HG03575 (cell line): ENCODE results near the gene CPED1.
"Not testable (repeated sequence)": the region's sequence is repeated elsewhere in the genome, so short reads cannot be mapped to it uniquely, and the experiment has no call there.

ENCODE experiments used
- ATAC-seq: cut with Tn5 transposase; IDR thresholded peaks from one replicate; pipeline ENCODE4 v1.9.1; 2021; ENCODE audit not compliant: unreplicated experiment, insufficient number of reproducible peaks, low FRiP score; ENCODE audit errors: extremely low read depth

The CPED1 gene

DNA sequence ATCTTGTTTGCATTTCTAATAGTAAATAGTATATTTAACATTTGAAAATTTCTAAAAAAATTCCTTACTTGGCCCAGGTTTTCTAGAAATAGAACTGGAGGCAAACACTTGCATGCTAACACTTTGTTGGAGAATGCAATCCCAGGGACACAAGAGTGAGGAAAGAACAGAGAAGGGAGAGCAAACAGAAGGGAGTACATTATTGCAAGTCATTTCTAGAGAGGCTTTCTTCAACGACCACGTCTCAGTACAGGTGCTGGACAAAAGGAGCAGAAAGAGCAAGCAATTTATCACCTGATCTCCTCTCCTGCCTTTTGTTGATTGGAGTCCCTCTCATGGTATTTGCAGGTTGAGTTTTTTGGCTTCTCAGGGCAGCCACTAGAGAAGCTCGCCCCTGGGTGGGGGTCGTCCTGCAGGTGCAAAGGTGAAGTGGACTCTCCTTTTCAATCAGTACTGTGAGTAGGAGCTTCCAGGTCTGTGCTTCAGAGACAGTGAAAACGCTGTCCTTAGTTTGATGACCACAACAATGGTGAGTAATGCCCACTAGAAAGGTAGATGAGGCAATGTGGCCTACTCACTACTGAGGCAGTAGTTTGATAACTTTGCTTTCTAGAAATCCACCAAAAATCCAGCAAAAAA, 5.2 kb downstream of the CPED1 start:
- no peak for ATAC-seq

DNA sequence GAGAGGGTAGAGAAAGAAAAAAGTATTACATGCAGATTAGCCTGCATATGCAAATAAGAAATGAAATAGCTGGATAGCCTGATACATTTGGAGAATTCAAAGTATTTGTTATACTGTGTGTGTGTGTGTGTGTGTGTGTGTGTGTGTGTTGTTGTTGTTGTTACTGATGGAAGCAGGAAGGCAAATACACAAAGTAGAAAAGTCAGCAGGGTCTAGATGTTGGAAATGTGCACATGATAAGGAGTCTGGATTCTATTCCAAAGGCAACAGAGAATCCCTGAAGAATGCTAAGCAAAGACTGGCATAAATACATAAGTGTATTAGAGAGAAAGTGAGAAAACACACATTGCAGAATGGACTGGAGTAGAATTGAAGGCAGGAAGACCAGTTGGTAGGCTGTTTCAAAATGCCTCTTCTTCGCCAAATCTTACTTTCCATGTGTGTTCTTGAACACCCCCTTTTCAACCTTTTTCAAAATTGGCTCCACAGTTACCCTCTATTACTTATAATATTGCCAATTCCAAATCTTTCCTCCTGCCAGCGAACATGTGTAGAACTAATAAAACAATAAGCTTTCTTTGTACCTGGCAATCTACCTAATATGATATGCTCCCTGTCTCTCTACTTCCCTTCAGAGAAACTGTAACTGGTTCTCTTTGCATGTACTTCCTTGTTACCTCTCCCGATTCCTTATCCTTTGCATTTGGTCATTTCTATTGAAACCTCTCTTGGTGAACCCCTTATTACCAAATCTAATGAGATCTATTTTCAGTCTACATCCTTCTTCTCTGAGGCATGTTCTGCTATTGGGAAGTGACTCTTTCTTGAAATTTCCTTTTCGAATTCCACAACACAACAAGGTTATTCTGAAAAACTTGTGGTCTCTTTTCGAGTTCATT, 6.2 kb downstream of the CPED1 start:
- no peak for ATAC-seq

GRCh38 chr7:120995654-120996053, 7.1 kb downstream of the CPED1 start:
- ATAC-seq, result no peak

DNA sequence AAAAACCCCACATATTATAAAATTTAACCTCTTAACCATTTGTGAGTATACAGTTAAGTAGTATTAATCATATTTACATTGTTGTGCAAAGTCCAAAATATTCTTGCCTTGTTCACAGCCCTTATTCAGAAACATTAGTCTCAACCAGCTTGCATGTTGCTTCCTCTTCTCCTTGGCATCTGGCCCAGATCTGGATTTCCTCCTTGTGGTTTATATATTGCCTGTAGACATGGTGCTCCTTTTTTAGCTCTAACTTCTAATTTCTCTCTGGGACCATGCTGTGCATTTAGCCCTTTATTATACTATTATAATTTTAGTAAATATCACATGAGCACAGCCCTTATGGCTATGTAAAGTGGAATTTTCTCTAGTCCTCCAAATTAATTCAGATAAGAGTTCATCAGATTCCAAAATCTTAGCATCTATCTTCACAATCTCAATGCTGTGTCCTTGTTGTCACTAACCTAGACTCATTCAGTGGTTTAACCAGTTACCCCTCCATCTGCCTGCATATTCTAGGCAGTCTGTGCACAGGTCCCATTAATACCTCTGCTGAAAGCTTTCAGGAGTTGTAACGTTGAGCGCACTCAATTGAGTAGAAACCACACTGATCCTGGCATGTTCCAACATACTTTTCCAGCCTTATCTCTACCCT, 7.9 kb downstream of the CPED1 start:
- no peak for ATAC-seq

GRCh38 chr7:120996988-120997345, 8.5 kb downstream of the CPED1 start:
- ATAC-seq, result no peak

DNA sequence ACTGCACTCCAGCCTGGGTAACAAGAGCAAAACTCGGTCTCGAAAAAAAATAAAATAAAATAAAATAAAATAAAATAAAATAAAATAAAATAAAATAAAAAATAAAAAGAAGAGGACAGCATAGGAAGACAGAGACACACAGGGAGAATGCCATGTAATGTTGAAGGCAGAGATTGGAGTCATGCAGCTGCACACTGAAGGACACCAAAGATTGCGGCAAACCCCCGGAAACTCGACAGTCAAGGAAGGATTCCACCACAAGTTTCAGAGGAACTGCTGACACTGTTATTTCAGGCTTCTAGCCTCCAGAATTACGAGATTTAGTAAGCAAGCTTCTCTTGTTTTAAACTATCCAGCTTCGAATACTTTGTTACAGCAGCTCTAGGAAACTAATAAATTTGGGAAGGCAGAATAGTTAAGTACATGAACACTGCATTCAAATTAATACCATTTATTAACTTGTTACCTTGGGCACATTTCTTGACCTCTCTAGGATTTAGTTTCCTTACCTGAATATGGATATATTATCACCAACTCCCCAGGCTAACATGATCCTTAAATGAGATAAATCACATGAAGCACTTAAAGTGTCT, 9.5 kb downstream of the CPED1 start:
- ATAC-seq, result no peak

DNA sequence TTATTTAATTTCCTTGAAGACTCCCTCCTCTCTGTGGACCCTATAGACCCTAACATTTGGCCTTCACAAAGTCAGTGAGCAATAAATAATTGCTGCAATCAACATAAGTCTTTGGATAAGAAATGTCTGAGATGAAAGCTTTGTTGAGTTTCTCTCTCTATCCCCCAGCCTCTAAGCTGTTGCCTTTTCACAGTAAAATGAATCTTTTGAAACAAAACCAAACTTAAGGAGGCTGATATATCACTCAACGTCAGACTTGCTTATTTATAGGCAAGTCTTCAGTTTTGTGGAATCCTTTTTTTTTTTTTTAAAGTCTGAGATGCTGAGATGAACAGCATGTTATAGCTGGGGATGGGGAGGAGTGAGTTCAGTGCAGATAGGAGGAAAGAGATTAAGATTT, 10.0 kb downstream of the CPED1 start:
- ATAC-seq, result no peak

GRCh38 chr7:120998996-120999565, 10.6 kb downstream of the CPED1 start:
- no peak for ATAC-seq

DNA sequence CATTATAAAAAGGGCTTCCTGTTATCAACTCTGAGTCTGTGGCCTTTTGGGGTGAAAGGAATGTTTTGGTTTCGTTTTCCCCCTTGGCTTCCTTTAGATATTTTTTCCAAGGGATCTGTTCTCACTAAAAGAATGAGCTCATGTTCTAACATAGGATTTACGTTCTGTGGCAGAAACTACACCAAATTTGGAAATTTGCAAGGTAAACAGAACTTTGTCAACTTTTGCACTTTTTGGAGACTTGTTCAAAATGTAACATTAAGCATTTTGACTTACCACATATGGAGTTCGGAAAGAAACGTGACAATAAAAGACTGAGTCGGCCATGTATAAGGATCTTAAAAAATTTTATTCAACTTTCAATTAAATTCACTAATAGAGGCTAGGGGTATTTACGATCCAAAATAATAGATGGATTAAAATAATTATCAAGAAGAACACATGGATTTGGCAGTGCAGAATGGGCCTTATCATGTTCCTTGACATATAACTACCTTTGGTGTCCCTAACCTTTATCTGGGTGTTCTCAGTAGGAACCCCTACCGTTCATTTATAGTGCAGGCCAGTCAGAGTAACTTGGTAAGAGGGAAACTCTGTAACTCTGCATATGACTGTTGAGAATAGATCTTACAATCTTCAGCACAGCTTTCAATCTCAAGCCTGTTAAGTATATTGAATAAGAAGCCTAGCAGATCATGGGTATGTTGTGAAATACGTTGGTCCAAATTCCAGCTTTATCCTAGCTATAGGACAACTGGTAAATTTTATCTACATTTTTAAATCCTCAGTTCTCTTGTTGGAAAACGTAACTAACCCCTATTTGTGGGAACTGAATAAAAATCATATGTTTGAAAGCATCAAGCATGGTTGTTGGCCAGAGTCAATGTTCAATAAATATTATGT, 11.8 kb downstream of the CPED1 start:
- no peak for ATAC-seq

DNA sequence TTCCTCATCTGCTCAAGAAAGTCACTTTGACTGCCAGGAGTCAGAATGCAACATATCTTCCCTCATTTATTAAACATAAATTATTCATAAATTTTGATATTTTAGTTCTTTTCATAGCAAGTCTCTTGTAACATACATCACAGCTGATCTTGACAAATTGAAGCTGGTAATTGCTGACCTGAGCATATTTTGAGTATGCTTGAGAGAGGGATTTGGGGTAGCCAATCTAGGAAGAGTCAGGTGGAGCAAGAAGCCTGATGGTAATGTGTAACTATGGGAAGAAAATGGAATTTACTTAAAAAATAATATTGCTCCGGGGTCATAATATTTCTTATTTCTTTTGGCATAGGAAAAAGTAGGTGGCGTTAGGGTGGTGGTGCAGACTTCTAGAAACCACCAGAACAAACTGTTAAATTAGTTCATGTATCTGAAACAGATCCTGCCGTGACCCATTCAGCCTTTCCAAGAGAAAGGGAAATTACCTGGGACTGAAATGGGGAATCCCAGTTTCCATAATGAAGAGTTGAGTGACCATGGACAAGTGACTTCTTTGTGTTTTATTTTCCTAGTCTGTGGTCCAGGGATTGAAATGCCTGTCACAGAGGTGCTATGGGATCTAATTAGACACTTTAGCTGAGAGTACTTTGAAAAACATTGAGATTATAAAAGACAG, 12.9 kb downstream of the CPED1 start:
- ATAC-seq, result no peak

GRCh38 chr7:121002048-121002756, 13.7 kb downstream of the CPED1 start:
- ATAC-seq, result no peak

- ATAC-seq, result no peak
These were observed 14.3 kb downstream of the CPED1 start for GRCh38 chr7:121002757-121003200.

DNA sequence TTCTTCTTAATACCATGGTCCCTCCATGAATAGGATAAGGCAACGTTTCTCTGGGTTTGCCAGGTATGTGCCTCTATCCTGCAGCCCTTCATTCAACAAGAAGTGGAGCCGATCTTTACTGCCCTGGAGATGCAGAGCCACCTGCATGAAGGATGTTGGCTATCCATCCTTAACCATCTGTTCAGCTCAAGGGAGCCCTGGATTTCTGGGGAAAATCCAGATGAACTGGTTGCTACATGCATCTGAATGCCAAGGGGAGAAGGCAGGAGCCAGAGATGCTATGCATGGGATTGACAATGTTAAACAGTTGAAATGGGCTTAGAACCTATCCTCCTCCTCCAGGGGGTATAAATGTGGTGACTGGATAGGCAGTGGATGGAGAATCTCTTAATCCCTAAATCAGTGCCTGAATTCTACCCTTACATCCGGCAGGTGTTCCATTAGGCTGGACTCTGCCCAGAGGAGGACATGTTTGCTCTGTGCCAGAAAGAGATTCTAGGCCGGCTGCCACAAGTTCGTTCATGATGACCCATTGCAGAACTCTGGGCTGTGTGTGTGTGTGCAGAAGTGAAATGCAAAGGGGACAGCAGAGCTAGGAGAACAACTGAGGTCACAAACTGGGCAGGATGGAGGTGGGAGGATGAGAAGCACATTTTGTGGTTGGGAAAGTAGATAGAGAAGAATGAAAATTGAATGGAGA, 15.6 kb downstream of the CPED1 start:
- no peak for ATAC-seq

DNA sequence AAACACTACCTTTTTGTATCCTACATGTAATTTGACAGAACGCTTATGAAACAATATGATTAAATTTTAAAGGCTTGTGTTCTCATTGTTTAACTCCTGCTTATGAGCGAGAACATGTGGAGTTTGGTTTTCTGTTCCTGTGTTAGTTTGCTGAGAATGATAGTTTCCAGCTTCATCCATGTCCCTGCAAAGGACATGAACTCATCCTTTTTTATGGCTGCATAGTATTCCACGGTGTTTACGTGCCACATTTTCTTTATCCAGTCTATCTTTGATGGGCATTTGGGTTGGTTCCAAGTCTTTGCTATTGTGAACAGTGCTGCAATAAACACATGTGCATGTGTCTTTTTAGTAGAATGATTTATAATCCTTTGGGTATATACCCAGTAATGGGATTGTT, 16.5 kb downstream of the CPED1 start:
- not testable (repeated sequence) for ATAC-seq

DNA sequence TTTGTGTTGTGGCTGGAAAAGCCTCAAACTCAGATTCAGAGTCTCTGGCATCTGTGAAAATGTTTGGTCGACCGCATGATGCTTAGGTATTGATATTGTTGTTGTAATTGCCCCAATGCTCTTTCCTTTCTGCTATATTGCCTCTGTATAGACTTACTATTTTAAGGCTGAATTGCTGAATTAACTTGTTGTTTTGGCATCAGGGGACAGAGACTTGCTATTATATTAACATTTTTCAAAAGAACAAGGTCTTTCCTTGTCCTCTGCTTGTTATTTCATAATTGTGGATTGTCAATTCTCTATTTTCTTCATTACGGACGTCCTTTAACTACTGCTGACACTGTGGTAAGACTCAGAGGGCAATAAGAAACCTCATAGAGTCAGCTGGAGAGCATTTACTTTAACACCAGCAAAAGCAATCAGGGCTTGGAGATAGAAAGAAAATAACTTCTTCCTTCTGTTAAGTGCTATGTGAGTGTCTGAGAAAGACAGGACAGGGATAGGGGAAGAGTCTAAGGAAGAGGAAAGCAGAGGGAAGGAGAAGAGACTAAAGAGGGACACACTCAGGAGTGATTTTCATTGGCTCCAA, 17.6 kb downstream of the CPED1 start:
- no peak for ATAC-seq

- no peak for ATAC-seq
These were observed 18.3 kb downstream of the CPED1 start for GRCh38 chr7:121006711-121007315.
